ENCODE results near the gene CLECL1. TPM values are rescaled to one million over a fixed set of nuclear protein-coding genes. Genes with fewer than 3 reads are reported as not detected.

CLECL1 gene
- total and polyA plus RNA-seq, 4 donors, result 0.17 to 0.42 (median 0.35) TPM

DNA sequence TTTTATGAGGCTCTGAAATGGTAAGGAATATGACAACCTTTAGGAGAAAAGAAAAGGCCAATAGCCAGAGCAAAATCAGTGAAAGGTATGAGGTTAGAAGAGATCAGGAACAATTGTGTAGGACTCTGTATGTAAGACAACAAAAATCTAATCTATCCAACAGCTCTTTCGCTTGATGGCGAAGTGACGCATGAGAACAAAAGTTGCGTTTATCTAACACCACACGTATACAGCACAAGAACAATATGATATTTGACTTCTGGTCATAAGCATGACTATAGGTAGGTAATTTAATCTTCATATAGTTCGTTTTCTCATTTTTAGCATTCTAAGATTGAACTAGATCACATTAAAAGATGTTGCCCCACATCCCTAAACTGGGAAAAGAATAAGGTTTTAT is 1.5 kb downstream of the CLECL1 start:
- no peak for DNase-seq (ENCODE audit: low spot score)
- H3K36me3 ChIP-seq (ENCODE audit: control insufficient read depth in 4 of 4, insufficient read depth in 3 of 4, low read depth in 1 of 4, low read length in 3 of 4), result no peaks in the 10 kb centered on the region
- no peaks in the 10 kb centered on the region for H3K4me1 ChIP-seq (ENCODE audit: control insufficient read depth in 4 of 4, insufficient read depth in 4 of 4, low read length in 3 of 4)
- H3K4me3 ChIP-seq (ENCODE audit: low read depth in 1 of 3, low read length in 3 of 3), result no peak overlapping the region
- H3K9ac ChIP-seq (ENCODE audit: low read depth in 1 of 2, low read length in 2 of 2), result peak overlapping the region in 1 of 2 donors; percentile 64
- 68% methylated on average over 6 of the region's 6 CpGs for WGBS
- H3K27ac ChIP-seq (ENCODE audit: low read depth in 1 of 2, low read length in 2 of 2), result peak overlapping the region in 1 of 2 donors; percentile 13
- TF ChIP-seq HNF4A (conservative IDR thresholded peaks at IDR 0.05), result no peak
- no peak for TF ChIP-seq REST (IDR thresholded peaks at IDR 0.05)
- TF ChIP-seq EGR1 (IDR thresholded peaks at IDR 0.05; ENCODE audit: low read depth in 2 of 2), result no peak
- TF ChIP-seq RXRA (IDR thresholded peaks at IDR 0.05), result no peak
- no peak for TF ChIP-seq NR2F2 (IDR thresholded peaks at IDR 0.05)
- TF ChIP-seq, protein P1, sequence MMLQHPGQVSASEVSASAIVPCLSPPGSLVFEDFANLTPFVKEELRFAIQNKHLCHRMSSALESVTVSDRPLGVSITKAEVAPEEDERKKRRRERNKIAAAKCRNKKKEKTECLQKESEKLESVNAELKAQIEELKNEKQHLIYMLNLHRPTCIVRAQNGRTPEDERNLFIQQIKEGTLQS (IDR thresholded peaks at IDR 0.05), result no peak
- no peak for TF ChIP-seq GABPA (IDR thresholded peaks at IDR 0.05 in 1 of 2, conservative IDR thresholded peaks at IDR 0.05 in 1 of 2)
- no peak for TF ChIP-seq FOXA2 (IDR thresholded peaks at IDR 0.05)
- TF ChIP-seq, protein P2, sequence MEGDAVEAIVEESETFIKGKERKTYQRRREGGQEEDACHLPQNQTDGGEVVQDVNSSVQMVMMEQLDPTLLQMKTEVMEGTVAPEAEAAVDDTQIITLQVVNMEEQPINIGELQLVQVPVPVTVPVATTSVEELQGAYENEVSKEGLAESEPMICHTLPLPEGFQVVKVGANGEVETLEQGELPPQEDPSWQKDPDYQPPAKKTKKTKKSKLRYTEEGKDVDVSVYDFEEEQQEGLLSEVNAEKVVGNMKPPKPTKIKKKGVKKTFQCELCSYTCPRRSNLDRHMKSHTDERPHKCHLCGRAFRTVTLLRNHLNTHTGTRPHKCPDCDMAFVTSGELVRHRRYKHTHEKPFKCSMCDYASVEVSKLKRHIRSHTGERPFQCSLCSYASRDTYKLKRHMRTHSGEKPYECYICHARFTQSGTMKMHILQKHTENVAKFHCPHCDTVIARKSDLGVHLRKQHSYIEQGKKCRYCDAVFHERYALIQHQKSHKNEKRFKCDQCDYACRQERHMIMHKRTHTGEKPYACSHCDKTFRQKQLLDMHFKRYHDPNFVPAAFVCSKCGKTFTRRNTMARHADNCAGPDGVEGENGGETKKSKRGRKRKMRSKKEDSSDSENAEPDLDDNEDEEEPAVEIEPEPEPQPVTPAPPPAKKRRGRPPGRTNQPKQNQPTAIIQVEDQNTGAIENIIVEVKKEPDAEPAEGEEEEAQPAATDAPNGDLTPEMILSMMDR (IDR thresholded peaks at IDR 0.05; ENCODE audit: low read depth, low read length, missing input control), result no peak
- no peak for TF ChIP-seq RAD21 (IDR thresholded peaks at IDR 0.05)
- no peak for TF ChIP-seq TAF1 (conservative IDR thresholded peaks at IDR 0.05)
- TF ChIP-seq, protein P3, sequence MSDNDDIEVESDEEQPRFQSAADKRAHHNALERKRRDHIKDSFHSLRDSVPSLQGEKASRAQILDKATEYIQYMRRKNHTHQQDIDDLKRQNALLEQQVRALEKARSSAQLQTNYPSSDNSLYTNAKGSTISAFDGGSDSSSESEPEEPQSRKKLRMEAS (IDR thresholded peaks at IDR 0.05), result no peak
- TF ChIP-seq YY1 (IDR thresholded peaks at IDR 0.05), result no peak
- TF ChIP-seq FOXA1 (IDR thresholded peaks at IDR 0.05), result no peak
- H3K27me3 ChIP-seq (ENCODE audit: control insufficient read depth in 4 of 4, insufficient read depth in 4 of 4, low read length in 3 of 4), result no peaks in the 10 kb centered on the region
- H3K9me3 ChIP-seq (ENCODE audit: control insufficient read depth in 4 of 4, low read length in 3 of 4), result no peaks in the 10 kb centered on the region

- Histone ChIP-seq H3K36me3 (ENCODE audit: control insufficient read depth in 4 of 4, insufficient read depth in 3 of 4, low read depth in 1 of 4, low read length in 3 of 4) (no peaks in the 10 kb centered on the region), H3K27me3 (ENCODE audit: control insufficient read depth in 4 of 4, insufficient read depth in 4 of 4, low read length in 3 of 4) (no peaks in the 10 kb centered on the region), H3K4me3 (ENCODE audit: low read depth in 1 of 3, low read length in 3 of 3) (no peak overlapping the region), H3K4me1 (ENCODE audit: control insufficient read depth in 4 of 4, insufficient read depth in 4 of 4, low read length in 3 of 4) (no peaks in the 10 kb centered on the region), H3K9me3 (ENCODE audit: control insufficient read depth in 4 of 4, low read length in 3 of 4) (no peaks in the 10 kb centered on the region), H3K9ac (ENCODE audit: low read depth in 1 of 2, low read length in 2 of 2) (no peak overlapping the region), H3K27ac (ENCODE audit: low read depth in 1 of 2, low read length in 2 of 2) (no peak overlapping the region)
- DNase-seq (ENCODE audit: low spot score), result no peak
- WGBS, result 77% methylated on average over 6 of the region's 6 CpGs
- no peak for TF ChIP-seq RXRA (IDR thresholded peaks at IDR 0.05)
- no peak for TF ChIP-seq EGR1 (IDR thresholded peaks at IDR 0.05; ENCODE audit: low read depth in 2 of 2)
- no peak for TF ChIP-seq YY1 (IDR thresholded peaks at IDR 0.05)
- TF ChIP-seq, protein P1 (IDR thresholded peaks at IDR 0.05), result no peak
- no peak for TF ChIP-seq SP1 (IDR thresholded peaks at IDR 0.05)
- TF ChIP-seq FOXA1 (IDR thresholded peaks at IDR 0.05), result no peak
- TF ChIP-seq, protein P4, sequence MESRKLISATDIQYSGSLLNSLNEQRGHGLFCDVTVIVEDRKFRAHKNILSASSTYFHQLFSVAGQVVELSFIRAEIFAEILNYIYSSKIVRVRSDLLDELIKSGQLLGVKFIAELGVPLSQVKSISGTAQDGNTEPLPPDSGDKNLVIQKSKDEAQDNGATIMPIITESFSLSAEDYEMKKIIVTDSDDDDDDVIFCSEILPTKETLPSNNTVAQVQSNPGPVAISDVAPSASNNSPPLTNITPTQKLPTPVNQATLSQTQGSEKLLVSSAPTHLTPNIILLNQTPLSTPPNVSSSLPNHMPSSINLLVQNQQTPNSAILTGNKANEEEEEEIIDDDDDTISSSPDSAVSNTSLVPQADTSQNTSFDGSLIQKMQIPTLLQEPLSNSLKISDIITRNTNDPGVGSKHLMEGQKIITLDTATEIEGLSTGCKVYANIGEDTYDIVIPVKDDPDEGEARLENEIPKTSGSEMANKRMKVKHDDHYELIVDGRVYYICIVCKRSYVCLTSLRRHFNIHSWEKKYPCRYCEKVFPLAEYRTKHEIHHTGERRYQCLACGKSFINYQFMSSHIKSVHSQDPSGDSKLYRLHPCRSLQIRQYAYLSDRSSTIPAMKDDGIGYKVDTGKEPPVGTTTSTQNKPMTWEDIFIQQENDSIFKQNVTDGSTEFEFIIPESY (IDR thresholded peaks at IDR 0.05), result no peak
- no peak for TF ChIP-seq GABPA (IDR thresholded peaks at IDR 0.05 in 1 of 2, conservative IDR thresholded peaks at IDR 0.05 in 1 of 2)
- TF ChIP-seq NR2F2 (IDR thresholded peaks at IDR 0.05), result no peak
- TF ChIP-seq, protein P3 (IDR thresholded peaks at IDR 0.05), result no peak
- TF ChIP-seq HNF4G (IDR thresholded peaks at IDR 0.05), result no peak
- no peak for TF ChIP-seq TAF1 (conservative IDR thresholded peaks at IDR 0.05)
- no peak for TF ChIP-seq RAD21 (IDR thresholded peaks at IDR 0.05)
- TF ChIP-seq FOXA2 (IDR thresholded peaks at IDR 0.05), result no peak
- TF ChIP-seq JUND (IDR thresholded peaks at IDR 0.05), result no peak
- TF ChIP-seq, protein P2 (IDR thresholded peaks at IDR 0.05; ENCODE audit: low read depth, low read length, missing input control), result no peak
Measured at GRCh38 chr12:9730591-9730990, 2.3 kb downstream of the CLECL1 start.

Measured in liver (tissue), 9 donors.